ENCODE measurements around the gene DNMT3B. TPM values are rescaled to one million over a fixed set of nuclear protein-coding genes. Genes with fewer than 3 reads are reported as not detected.
"Not testable (repeated sequence)": the region's sequence is repeated elsewhere in the genome, so short reads cannot be mapped to it uniquely, and the experiment has no call there.

Gene DNMT3B
- total RNA-seq, 2 experiments from 2014 or later: 1.3 to 1.5 TPM

GRCh38 chr20:32753731-32754130, 8.5 kb upstream of the DNMT3B start:
- ChIA-PET CTCF (interaction anchor here (2.2 kb wide), 1 partner anchor 80 kb away, joined by 6 read pairs; the partner anchor contains the start of gene C20orf203), POLR2A (no interaction called here)

GRCh38 chr20:32756156-32756555, 6.0 kb upstream of the DNMT3B start:
- ChIA-PET POLR2A (no interaction called here), CTCF (interaction anchor here (1.2 to 2.2 kb wide), 2 partner anchors 18 to 22 kb away, joined by 6 read pairs; no protein-coding TSS in a partner anchor)

GRCh38 chr20:32761417-32761830, 761 bp upstream of the DNMT3B start:
- POLR2A ChIA-PET: no interaction called here
- CTCF ChIA-PET: interaction anchor here (1.1 kb wide), 1 partner anchor 88 kb away, joined by 5 read pairs; the partner anchor contains the start of gene C20orf203

GRCh38 chr20:32762754-32763201, 593 bp downstream of the DNMT3B start:
- CTCF ChIA-PET: interaction anchor here (0.7 to 2.9 kb wide), 4 partner anchors 11 to 109 kb away, joined by 3 to 21 read pairs (median 11); partner anchors contain the start of gene C20orf203

GRCh38 chr20:32763202-32764004, 1.2 kb downstream of the DNMT3B start:
- CTCF ChIA-PET: interaction anchor here (0.7 to 2.9 kb wide), 5 partner anchors 10 to 109 kb away, joined by 3 to 21 read pairs (median 5); partner anchors contain the start of gene C20orf203
- POLR2A ChIA-PET: interaction anchor here (2.0 kb wide), 1 partner anchor 20 kb away, joined by 9 read pairs; the partner anchor contains the start of gene COMMD7

More at GRCh38 chr20:32762754-32763201, 593 bp downstream of the DNMT3B start:
- POLR2A ChIA-PET: interaction anchor here (2.0 kb wide), 1 partner anchor 20 kb away, joined by 9 read pairs; the partner anchor contains the start of gene COMMD7

GRCh38 chr20:32764005-32764960, 2.1 kb downstream of the DNMT3B start:
- ChIA-PET POLR2A (interaction anchor here (0.5 to 2.0 kb wide), 2 partner anchors 21 to 26 kb away, joined by 3 to 9 read pairs; partner anchors contain the start of gene COMMD7), CTCF (interaction anchor here (0.8 to 2.9 kb wide), 3 partner anchors 14 to 91 kb away, joined by 3 to 21 read pairs (median 17); partner anchors contain the start of gene C20orf203)

GRCh38 chr20:32765230-32765875, 3.2 kb downstream of the DNMT3B start:
- CTCF ChIA-PET: interaction anchor here (0.7 to 2.7 kb wide), 4 partner anchors 13 to 407 kb away, joined by 3 to 13 read pairs (median 4); partner anchors contain the start of genes ASXL1 and C20orf203

GRCh38 chr20:32767418-32768198, 5.4 kb downstream of the DNMT3B start:
- POLR2A ChIA-PET: no interaction called here
- CTCF ChIA-PET: interaction anchor here (0.7 to 2.7 kb wide), 2 partner anchors 11 to 251 kb away, joined by 3 to 13 read pairs; no protein-coding TSS in a partner anchor

More at GRCh38 chr20:32765230-32765875, 3.2 kb downstream of the DNMT3B start:
- POLR2A ChIA-PET: not testable (repeated sequence)

GRCh38 chr20:32772046-32772445, 9.9 kb downstream of the DNMT3B start:
- ChIA-PET POLR2A (no interaction called here), CTCF (no interaction called here)

- CTCF ChIA-PET: interaction anchor here (0.6 to 1.3 kb wide), 4 partner anchors 10 to 67 kb away, joined by 3 to 6 read pairs (median 6); no protein-coding TSS in a partner anchor
- POLR2A ChIA-PET: no interaction called here
Measured at GRCh38 chr20:32773223-32773622, 11.0 kb downstream of the DNMT3B start.

GRCh38 chr20:32773855-32774254, 11.7 kb downstream of the DNMT3B start:
- CTCF ChIA-PET: interaction anchor here (0.6 to 1.3 kb wide), 5 partner anchors 11 to 250 kb away, joined by 3 to 6 read pairs (median 5); no protein-coding TSS in a partner anchor
- POLR2A ChIA-PET: no interaction called here

- POLR2A ChIA-PET: no interaction called here
Measured at GRCh38 chr20:32775336-32775991, 13.3 kb downstream of the DNMT3B start.

GRCh38 chr20:32777177-32777956, 15.2 kb downstream of the DNMT3B start:
- ChIA-PET CTCF (interaction anchor here (0.7 to 7.2 kb wide), 16 partner anchors 11 to 309 kb away, joined by 3 to 134 read pairs (median 6); partner anchors contain the start of genes C20orf203 and COMMD7), POLR2A (interaction anchor here (0.7 kb wide), 1 partner anchor 103 kb away, joined by 3 read pairs; no protein-coding TSS in a partner anchor)

More at GRCh38 chr20:32775336-32775991, 13.3 kb downstream of the DNMT3B start:
- CTCF ChIA-PET: interaction anchor here (1.2 to 7.2 kb wide), 3 partner anchors 33 to 101 kb away, joined by 3 to 134 read pairs (median 3); partner anchors contain the start of genes C20orf203 and COMMD7

GRCh38 chr20:32779500-32780211, 17.5 kb downstream of the DNMT3B start:
- CTCF ChIA-PET: interaction anchor here (1.4 to 7.2 kb wide), 10 partner anchors 9 to 258 kb away, joined by 4 to 134 read pairs (median 8); partner anchors contain the start of genes C20orf203 and COMMD7

GRCh38 chr20:32780278-32780677, 18.1 kb downstream of the DNMT3B start:
- ChIA-PET CTCF (interaction anchor here (7.2 kb wide), 1 partner anchor 105 kb away, joined by 134 read pairs; the partner anchor contains the start of gene C20orf203), POLR2A (no interaction called here)

More at GRCh38 chr20:32779500-32780211, 17.5 kb downstream of the DNMT3B start:
- POLR2A ChIA-PET: no interaction called here
